ENCODE data around the gene SUGCT.
"Not testable (repeated sequence)": the region's sequence is repeated elsewhere in the genome, so short reads cannot be mapped to it uniquely, and the experiment has no call there.

The SUGCT gene

DNA sequence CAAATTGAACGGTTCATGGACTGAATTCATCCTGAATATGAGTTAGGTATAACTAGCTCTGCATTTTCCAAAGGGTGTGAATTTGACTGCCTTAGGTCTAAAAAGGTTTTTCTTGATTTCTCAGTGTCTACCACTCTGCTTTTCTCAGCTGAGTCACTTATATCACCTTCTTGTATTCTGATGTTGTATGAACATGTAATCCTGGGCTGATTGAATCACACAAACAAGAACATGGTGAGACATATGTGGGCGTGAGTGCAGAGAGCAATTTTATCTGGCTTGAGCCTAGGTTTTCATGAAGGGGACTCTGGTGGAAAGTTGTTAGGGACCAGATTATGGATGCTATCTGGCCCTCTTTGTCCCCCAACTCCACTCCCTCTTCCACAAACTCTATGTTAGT, 239.8 kb downstream of the SUGCT start:
- DNase-seq (ENCODE audit: low read depth, low spot score): peak; percentile 16

DNA sequence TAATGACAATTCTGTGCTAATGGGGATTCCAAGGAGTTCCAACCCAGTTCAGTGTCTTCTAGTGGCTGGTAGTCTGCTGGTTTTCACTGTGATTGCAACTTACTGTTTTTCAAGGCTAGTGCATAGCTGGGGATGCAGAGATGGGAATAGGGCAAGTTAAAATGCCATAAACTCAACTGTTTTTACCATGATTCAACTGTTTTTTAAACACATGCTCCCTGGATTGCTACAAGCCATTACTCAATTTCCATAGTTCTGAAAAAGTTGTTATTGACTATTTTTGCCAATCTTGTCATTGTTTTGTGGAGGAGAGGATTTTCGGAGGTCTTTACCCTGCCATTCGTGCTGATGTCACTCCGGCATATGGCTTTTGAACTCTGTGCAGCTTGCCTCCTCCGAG, 245.3 kb downstream of the SUGCT start:
- DNase-seq (ENCODE audit: low read depth, low spot score): no peak
- H3K27ac ChIP-seq: no peak overlapping the region

More for the DNA sequence above, 239.8 kb downstream of the SUGCT start:
- no peak overlapping the region for H3K27ac ChIP-seq

GRCh38 chr7:40382145-40382544, 247.3 kb downstream of the SUGCT start:
- no peak for DNase-seq (ENCODE audit: low read depth, low spot score)
- H3K27ac ChIP-seq: no peak overlapping the region

DNA sequence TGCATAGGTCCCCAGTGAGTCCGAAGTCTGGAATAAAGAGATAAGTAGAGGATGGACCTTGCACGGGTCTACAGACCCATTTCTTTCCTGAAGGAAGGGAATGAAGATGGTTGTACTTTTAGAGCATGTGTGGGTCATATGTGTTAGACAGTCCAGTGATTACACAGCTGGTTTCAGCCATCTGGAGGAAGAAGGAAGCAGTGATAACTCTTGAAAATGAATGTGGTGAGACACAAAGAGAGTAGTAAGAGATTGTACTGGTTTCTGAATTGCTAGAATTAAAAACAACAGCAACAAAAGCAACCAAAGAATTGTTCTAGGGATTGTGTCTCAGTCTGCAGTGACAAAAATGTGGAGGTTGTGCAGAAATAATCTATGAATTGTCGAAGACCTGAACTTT, 258.9 kb downstream of the SUGCT start:
- no peak overlapping the region for H3K27ac ChIP-seq
- DNase-seq (ENCODE audit: low read depth, low spot score): no peak

DNA sequence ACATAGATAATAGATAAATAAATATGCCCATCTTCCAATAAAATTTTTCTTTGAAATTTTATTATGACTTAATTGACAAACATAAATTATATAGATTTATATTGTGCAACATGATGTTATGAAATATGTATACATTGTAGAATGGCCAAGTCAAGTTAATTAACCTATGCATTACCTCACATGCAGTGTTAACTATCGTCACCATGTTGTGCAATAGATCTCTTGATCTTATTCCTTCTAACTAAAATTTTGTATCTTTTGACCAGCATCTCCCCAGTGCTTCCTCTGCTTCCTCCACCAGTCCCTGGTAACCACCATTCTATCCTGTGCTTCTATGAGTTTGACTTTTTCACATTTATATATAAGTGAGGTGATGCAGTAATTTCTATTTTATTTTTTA, 259.6 kb downstream of the SUGCT start:
- no peak overlapping the region for H3K27ac ChIP-seq
- DNase-seq (ENCODE audit: low read depth, low spot score): no peak

GRCh38 chr7:40400525-40400924, 265.7 kb downstream of the SUGCT start:
- H3K27ac ChIP-seq: no peak overlapping the region
- no peak for DNase-seq (ENCODE audit: low read depth, low spot score)

GRCh38 chr7:40401406-40401805, 266.6 kb downstream of the SUGCT start:
- DNase-seq (ENCODE audit: low read depth, low spot score): no peak
- no peak overlapping the region for H3K27ac ChIP-seq

DNA sequence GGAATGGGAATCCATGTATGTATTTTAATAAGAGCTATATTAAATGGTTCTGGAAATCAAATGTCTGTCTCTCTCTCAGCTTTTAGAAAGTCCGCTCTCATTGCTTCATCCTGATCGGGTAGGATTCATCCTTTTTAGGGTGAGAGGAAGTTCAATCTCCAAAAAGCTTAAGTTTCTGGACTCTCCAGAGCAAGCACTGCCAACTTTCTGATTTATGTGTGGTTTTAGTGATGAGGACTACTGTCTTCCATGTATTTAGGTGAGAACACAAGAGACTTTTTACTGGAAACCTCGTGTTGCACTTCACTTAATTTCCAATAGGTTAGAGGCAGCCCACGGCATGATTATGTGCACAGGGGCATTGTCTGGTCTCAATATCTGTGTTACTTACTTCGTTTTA, 267.9 kb downstream of the SUGCT start:
- DNase-seq (ENCODE audit: low read depth, low spot score): no peak
- no peak overlapping the region for H3K27ac ChIP-seq

DNA sequence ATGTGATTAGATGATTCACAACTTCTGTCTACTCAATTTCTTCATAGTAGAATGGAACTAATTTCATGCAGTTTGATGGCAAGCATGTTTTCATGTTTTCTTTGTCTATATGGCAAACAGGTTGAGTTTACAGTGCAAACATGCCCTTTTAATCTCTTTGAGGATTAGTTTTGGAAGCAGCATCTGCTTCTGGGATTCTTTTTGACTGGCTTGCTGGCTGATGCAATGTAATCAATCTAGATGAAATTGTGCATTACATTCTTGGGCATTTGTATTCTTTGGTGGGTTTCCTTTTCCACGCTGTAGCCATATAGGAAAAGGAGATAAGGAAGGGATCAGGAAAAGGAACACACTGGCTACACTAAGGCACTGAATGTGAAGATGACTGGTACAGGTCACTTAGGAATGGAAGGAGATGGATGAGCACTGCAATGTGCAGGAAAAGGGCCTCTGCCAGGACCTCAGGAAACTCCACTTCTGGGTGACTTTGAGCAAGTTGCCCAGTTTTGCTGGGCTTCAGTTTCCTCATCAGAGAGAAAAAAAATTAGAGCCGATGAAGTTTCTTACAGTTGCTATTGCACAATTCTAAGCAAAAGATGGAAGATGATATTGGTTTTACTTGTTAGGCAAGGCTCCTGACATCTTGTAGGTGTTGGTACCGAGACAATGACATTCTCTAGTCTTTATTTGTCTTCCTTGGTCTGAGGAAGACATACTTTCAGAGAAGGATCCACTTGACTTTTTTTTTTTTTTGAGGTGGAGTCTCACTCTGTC, 269.1 kb downstream of the SUGCT start:
- no peak overlapping the region for H3K27ac ChIP-seq
- no peak for DNase-seq (ENCODE audit: low read depth, low spot score)

DNA sequence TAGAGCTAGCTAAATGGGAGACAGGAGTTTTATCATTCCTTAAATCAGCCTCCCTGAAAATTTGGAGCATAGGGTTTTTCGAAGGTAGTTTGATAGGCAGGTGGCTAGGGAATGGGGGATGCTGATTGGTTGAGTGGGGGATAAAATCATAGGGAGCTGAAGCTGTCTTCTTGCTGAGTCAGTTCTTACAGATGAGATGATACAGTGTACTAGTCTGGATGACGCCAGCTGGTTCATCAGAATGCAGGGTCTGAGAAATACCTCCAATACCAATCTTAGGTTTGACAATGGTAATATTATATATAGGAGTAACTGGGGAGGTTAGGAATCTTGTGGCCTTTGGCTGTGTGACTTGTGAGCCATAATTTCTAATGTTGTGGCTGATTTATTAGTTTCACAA, 271.2 kb downstream of the SUGCT start:
- no peak overlapping the region for H3K27ac ChIP-seq
- no peak for DNase-seq (ENCODE audit: low read depth, low spot score)

GRCh38 chr7:40412323-40412722, 277.5 kb downstream of the SUGCT start:
- H3K27ac ChIP-seq: no peak overlapping the region
- DNase-seq (ENCODE audit: low read depth, low spot score): no peak

DNA sequence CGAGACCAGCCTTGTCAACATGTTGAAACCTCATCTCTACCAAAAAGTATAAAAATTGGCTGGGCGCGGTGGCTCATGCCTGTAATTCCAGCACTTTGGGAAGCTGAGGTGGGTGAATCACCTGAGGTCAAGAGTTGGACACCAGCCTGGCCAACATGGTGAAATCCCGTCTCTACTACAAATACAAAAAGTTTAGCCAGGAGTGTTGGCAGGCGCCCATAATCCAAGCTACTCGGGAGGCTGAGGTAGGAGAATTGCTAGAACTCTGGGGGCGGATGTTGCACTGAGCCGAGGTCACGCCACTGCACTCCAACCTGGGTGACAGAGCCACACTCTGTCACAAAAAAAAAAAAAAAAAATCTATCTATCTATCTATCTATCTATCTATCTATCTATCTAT, 279.9 kb downstream of the SUGCT start:
- not testable (repeated sequence) for DNase-seq (ENCODE audit: low read depth, low spot score); H3K27ac ChIP-seq

GRCh38 chr7:40418448-40418847, 283.6 kb downstream of the SUGCT start:
- no peak for DNase-seq (ENCODE audit: low read depth, low spot score)
- H3K27ac ChIP-seq: no peak overlapping the region

GRCh38 chr7:40418983-40419382, 284.2 kb downstream of the SUGCT start:
- H3K27ac ChIP-seq: no peak overlapping the region
- no peak for DNase-seq (ENCODE audit: low read depth, low spot score)

GRCh38 chr7:40419806-40420205, 285.0 kb downstream of the SUGCT start:
- DNase-seq (ENCODE audit: low read depth, low spot score): no peak
- no peak overlapping the region for H3K27ac ChIP-seq

DNA sequence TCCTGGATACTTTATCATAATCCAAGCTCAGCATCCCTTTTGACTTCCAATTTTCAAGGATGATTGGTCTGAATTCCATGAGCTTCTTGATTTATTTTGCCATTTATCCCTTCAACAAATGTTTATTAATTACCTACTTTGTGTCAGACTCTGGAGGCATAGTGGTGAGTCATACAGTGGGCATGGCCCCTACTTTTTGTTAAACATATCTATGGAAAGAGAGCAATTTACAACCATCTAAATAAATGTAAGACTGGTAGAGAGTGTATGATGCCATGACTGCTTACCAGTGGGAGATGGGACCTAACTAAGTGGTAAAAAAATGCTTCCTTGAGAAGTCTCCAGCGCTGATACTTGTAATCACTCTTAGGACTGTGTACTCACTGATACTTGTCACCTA, 286.6 kb downstream of the SUGCT start:
- DNase-seq (ENCODE audit: low read depth, low spot score): no peak
- H3K27ac ChIP-seq: no peak overlapping the region

DNA sequence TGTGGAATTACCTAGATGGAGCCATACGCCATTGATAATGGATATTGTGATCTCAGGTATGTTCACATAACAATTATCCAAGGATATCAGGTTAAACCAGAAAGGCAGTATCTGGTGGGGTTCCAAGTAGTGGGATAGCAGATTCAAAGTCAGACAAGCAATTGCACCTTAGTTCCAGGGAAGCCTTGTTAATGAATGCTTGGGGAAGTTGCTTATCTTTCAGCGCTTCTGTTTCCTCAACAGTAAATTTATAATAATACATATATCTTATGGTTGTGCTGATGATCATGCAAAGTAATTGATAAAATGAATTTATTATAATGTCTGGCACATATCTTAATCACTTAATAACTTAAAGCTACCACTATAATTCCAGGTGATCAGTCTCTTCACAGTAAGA, 290.9 kb downstream of the SUGCT start:
- no peak overlapping the region for H3K27ac ChIP-seq
- DNase-seq (ENCODE audit: low read depth, low spot score): no peak

DNA sequence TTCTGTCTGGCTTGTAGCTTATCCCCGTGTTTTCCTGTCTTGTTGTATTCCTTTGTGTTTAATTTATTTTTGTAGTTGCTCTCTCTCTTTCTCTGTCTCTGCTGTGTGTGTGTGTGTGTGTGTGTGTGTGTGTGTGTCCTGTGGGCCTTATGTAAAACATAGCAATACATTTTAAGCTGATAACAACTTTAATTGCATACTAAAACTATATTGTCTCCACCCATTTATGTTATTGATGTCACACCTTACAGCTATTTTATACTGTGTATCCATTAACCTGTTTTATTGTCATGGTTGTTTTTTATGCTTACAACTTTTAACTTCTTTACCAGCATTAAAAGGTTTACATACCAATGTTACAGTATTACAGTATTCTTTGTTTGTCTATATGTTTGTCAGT, 293.6 kb downstream of the SUGCT start:
- no peak for DNase-seq (ENCODE audit: low read depth, low spot score)
- H3K27ac ChIP-seq: no peak overlapping the region

GRCh38 chr7:40429826-40430225, 295.0 kb downstream of the SUGCT start:
- no peak for DNase-seq (ENCODE audit: low read depth, low spot score)
- H3K27ac ChIP-seq: no peak overlapping the region

- DNase-seq (ENCODE audit: low read depth, low spot score): no peak
- no peak overlapping the region for H3K27ac ChIP-seq
Measured at GRCh38 chr7:40432046-40432445, 297.2 kb downstream of the SUGCT start.

DNA sequence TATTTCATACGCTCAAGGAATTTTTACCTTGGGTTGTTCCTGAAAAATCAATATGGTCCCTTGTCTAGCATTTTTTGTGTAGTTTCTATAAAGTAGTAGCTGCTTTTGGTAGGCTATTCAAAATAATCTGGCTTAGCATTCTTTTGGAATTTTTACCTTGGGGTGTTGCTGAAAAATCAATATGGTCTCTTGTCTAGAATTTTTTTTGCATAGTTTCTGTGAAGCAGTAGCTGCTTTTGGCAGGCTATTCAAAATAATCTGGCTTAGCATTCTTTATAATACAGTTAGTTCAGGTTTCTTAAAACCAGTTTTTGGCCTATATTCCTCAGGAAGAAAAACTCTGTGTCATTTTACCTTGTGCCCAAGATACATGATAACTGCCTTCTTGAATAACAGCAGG, 301.9 kb downstream of the SUGCT start:
- DNase-seq (ENCODE audit: low read depth, low spot score): no peak
- no peak overlapping the region for H3K27ac ChIP-seq

GRCh38 chr7:40437498-40437897, 302.7 kb downstream of the SUGCT start:
- DNase-seq (ENCODE audit: low read depth, low spot score): peak; percentile 59
- peak overlapping the region; percentile 48 for H3K27ac ChIP-seq
